Adipose tissue (tissue), 3 donors: Measurements from ENCODE around the gene HECW1. TPM values are rescaled to one million over a fixed set of nuclear protein-coding genes. Genes with fewer than 3 reads are reported as not detected.

Experiments used
- H3K27ac ChIP-seq: one replicate; pipeline ENCODE4 v1.5.1; 2013; ENCODE audit warnings: low read depth, low read length
- WGBS, 3 donors: extraction: QIAGEN DNeasy Blood & Tissue Kit; methylation state at CpG; one replicate each; pipeline ENCODE4 v1.1.7; 2013; 5-methylcytosine and 5-hydroxymethylcytosine counted together
- polyA plus RNA-seq, 3 donors: library from polyadenylated mRNA; stranded (reverse); fragments of 200-250 nt; gene quantifications; one replicate each; pipeline ENCODE4 v1.2.3, GENCODE V29; 2013
- donor health status: healthy with polysubstance abuse.
- donor health status: Bipolar disorder and iron deficiency.
- donor health status: healthy.

The HECW1 gene
- polyA plus RNA-seq, 3 donors = 0.12 to 0.22 TPM; not detected in 1

- WGBS, 3 donors = 56 to 81% (median 64%) methylated on average over 3 of the region's 3 CpGs
- H3K27ac ChIP-seq = no peak overlapping the region
Measured at GRCh38 chr7:43612599-43613589, 500.4 kb downstream of the HECW1 start.

Other genes starting within 250 kb of the HECW1 start
- 1 to 10 TPM; 2.1 to 4.3 (median 3.9) TPM for gene C7orf25, start 200.6 kb upstream of the HECW1 start, polyA plus RNA-seq
- 100 to 1,000 TPM in 1 of 3 donors, 10 to 100 TPM in 2; 61.1 to 124 (median 95.5) TPM for gene PSMA2, start 180.5 kb upstream of the HECW1 start, polyA plus RNA-seq
- 10 to 100 TPM; 58.3 to 83.0 (median 66.1) TPM for gene MRPL32, start 180.3 kb upstream of the HECW1 start, polyA plus RNA-seq